NT2/D1 (cell line): Measurements from ENCODE around the gene SSTR3.

ENCODE experiments used
- YY1 ChIP-seq: IDR thresholded peaks from 2 replicates; pipeline ENCODE4 v1.6.1; 2011; ENCODE audit not compliant: insufficient read length, insufficient read depth
- ZNF274 ChIP-seq: IDR thresholded peaks from 2 replicates; pipeline ENCODE4 v1.6.1; 2011; ENCODE audit warnings: mild to moderate bottlenecking, low read depth, low read length

GRCh38 chr22:37212174-37212906 lies at the start of gene SSTR3:
- TF ChIP-seq ZNF274 (no peak), YY1 (no peak)
